HG03354 (cell line): ENCODE results near the gene KAZN.

ENCODE experiments used
- ATAC-seq: cut with Tn5 transposase; IDR thresholded peaks from one replicate; pipeline ENCODE4 v1.9.1; 2021; ENCODE audit warnings: mild to moderate bottlenecking; ENCODE audit not compliant: unreplicated experiment, poor library complexity, severe bottlenecking

KAZN gene

DNA sequence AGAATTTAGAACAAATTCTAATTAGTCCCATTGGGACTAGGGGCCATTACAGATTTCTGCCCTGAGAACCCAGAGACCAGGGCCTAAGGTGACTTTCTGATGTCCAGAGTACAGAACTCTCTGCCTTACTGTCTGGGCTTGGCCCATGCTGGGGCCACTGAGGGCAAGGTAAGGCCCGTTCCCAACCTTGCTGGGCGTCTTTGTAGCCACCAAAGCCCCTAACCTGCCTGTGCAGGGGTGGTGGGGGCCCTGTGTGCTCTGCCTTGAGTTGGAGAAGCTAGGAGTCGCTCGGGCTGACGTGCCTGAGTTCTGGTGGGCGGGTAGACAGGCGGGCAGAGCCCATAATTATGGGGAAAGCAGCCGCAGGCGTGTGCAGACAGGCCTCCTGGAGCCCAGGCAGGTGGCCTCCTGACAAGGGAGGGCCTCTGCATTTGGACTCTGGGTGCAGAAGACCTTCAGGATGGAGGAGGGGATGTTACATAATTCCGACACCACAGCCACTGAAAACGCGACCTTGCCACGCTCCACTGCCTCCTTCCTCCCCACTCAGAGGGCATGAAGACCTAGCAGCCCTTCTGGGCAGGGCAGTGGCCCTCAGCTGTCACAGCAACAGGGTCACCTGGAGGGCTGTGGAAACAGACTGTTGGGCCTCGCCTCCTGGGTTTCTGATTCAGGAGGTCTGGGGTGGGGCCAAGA, 315.1 kb downstream of the KAZN start:
- no peak for ATAC-seq

DNA sequence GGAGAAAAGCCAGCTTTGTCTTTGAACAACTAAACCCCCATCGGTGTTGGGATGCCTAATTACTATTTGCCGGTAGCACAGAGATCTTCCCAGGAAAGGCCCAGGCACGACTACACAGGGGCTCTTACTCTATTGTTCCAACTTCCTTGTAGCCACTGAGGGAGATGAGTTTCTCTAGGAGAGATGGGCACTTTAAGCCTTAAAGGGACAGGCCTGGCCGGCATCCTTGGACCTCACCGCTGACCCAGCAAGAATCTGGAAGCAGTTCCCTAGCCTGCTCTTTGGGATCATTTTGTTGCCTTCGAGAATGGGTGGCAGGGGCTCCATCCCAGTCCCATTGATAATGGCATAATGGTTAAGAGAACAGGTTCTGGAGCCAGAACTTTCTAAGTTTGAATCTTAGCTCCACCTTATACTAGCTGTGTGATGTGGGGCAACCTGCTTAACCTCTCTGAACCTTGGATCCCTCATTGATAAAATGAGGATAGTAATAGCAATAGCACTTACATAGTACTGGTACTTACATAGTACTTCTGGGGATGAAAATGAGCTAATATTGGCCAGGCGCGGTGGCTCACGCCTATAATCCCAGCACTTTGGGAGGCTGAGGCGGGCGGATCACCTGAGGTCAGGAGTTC, 316.0 kb downstream of the KAZN start:
- no peak for ATAC-seq

DNA sequence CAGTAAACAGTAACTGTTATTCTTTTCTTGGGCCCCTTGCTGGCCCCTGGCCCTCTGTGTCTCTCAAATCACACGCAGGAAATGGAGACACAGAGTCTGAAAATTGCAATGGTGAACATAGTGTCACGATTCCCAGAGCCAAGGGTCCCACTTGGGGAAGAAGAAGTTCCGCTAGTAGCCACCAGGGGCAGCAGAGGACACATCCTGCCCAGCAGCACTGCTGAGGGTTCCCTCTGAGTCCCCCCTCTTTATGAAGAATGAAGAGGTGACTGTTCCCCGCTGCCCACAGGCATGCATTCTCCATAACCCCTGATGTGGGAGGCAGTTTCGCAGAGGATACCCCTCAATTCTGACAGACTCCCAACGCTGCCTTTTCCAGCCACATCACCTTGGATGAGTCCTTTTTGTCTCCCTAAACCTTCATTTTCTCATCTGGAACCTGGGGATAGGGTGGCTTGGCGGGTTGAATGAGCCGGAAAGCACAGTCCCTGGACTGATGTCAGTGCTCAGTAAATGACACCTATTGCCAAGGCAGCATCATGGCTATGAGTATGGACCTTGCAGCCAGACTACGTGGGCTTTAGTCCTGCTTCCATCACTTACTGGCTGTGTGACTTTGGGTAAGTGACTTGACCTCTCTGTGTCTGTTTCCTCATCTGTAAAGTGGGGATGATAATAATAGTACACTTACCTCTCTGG, 317.0 kb downstream of the KAZN start:
- ATAC-seq = peak; percentile 51

DNA sequence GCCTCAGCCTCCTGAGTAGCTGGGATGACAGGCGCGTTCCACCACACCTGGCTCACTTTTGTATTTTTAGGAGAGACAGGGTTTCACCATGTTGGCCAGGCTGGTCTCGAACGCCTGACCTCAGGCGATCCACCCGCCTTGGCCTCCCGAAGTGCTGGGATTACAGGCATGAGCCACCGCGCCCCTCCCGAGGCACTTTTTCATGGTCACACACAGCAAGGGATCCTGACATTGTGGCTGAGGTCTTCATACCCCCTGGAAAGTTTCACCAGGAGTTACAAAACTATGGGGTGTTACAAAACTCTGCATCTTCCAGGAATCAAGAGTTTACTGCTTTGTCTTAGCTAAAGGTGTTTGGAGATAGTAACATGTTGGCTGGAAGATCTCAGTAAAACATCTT, 320.8 kb downstream of the KAZN start:
- no peak for ATAC-seq

DNA sequence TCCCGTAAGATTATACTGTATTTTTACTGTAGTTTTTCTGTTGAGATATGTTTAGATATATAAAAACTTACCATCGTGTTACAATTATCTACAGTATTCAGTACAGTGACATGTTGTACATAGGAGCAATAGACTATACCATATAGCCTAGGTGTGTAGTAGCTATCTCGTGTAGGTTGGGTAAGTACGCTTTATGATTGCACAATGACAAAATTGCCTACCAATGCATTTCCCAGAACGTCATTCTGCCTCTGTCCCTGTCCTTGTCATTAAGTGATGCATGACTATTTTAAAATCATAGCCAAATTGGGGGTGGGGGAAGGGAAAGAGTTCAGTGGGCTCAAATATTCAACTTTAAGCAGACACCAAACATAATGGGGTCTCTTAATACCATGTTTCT, 321.3 kb downstream of the KAZN start:
- ATAC-seq = no peak

DNA sequence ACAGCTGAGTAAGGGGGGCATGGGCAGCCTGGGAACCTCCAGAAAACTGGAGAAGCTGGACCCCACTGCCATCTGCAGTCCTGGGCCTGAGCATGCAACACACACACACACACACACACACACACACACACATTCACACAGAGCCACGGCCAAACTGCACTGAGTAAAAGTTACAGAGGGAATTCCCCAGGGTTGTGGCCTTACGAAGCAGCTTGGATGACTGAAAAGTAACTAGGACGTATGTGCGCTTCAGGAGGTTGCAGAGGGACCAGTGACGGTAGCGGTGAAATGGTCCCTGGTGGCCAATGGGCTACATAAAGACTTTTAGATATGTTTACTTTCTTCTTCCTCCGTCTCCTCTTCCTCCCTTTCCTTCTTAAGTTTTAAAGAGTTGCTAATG, 322.6 kb downstream of the KAZN start:
- no peak for ATAC-seq

DNA sequence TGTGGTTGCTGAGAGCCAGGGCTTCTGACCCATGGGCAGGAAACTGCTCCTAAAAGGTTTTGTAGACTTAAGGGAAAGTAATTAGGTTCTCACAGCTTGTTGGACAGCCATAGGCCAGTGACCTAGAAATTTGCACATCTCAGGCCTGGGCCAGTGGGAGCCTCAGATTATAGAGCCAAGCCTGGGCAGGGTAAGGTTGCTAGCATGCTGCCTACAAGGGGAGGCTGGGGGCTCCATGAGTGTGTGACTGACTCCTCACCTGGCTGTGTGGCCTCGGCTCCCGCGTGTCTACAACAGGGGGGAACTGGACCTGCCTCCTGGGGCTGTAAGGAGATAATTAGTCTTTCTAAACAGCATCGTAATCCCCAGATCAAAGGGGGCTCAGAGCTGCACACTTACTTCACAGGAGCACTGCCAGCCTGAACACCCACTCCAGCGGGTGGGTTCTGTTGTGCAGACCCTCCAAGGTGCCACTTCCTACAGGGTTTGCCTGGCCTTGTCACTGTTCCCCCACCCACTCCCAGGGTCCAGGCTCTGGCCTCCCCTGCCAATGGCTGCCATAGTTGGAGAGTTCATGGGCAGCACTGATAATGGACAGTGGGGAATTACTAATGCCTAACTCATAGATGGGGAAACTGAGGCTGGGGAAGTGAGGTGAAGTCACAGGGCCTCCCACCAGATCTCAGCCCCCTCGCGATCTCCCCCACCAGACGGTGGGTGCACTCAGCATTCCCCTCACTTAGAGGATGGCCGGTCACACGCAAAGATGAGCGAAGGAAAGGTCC, 324.6 kb downstream of the KAZN start:
- no peak for ATAC-seq

DNA sequence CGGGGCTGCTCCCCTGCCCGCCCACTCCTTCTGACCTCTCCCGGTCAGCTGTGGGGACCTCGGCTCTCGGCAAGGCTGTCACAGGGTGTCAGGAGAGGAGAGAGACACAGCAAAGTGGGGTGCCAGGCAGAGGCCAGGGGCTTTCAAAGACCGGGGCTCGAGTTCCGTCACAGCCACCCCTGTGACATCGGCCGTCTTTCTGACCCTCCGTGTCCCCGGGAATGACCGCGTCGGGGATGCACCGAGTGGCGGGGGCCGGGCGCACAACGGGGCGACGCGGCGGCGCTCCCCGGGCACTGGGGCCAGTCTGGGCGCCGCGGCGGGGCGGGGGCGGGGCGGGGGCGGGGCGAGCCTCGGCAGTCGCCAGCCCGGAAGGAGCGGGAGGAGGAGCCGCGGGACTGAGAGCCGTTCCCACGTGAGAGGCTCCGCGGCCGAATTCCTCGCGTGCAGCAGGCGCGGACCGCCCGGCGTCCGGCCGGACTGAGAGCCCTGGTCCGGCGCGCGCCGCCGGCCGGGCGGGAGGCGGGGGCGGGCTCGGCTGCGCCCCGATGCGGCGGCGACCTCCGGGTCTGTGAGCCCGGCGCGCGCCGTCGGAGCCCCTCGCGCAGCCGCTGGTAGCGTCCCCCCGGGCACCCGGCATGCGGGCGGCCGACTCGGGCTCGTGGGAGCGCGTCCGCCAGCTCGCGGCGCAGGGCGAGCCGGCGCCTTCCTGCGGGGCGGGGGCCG, 325.4 kb downstream of the KAZN start:
- ATAC-seq = no peak

DNA sequence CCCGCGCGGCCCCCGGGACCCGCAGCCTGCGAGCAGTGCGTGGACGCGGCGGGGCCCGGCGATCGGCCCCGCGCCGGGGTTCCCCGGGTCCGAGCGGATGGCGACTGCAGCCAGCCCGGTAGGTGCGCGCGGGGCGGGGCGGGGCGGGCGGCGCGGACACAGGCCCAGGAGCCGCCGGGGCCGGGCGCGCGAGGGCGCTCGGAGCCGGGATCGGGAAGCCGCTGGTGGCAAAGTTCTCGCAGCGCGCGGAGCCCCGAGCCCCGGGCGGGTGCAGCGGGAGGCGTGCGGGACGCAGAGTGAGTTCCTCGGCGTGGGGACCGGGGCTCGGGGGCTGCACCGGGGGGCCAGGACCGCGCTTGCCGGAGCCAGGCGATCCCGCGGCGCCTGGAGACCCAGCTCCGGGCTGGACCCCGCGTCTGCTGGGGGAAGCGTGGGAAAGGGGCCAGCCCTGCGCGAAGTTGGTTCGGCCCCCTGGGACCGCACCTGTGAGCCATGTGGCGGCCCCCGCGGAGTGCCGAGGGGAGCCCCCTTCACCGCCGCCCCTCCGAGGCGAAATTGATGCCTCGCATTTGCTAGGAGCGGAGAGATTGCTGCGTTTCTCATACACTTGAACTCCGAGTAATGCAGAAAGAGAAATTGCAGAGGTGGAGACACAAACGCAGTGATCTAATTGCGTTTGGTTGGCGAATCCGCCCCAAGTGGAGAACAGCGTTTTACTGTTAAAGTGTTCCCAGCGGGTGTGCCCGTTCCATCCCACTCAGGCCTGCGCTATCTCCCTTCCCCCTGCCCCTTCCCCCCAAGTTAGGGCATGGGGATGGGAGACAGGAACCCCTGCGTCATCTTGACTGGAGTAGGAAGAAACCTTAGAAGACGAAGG, 326.2 kb downstream of the KAZN start:
- ATAC-seq = no peak

DNA sequence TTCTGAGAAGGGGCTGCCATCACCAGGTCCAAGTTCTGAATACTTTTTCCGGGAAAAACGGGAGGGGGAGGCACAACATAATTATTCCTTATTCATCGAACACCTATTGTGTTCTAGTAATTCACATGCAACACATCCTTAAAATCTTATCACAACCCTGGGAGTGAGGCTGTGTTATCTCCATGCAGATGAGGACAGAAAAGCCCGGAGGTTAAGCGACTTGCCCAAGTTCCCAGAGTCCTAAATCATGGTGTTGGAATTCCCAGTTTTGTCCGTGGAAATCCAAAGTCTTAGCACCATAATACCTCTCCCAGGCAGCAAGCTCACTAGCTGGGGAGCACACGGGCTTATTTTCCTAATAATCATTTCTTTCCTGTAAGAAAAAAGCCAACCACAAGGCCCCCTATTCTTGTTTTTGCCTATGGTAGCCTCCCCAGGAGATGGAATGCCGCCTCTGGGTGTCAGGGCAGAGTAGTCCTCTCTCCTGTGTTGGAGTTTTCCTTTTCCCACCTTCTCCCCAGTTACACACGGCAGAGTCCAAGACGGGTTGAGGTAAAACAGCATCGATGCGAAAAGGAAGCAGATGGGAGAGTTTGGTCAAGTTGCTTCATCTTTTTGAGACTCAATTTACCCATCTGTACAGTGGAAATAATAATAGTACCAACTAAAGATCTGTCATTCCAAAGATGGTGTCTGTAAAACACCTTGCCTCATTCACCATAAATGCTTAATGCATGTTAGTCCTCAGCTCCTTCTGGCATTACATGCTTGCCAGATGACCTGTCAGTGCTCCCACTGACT, 327.1 kb downstream of the KAZN start:
- no peak for ATAC-seq

DNA sequence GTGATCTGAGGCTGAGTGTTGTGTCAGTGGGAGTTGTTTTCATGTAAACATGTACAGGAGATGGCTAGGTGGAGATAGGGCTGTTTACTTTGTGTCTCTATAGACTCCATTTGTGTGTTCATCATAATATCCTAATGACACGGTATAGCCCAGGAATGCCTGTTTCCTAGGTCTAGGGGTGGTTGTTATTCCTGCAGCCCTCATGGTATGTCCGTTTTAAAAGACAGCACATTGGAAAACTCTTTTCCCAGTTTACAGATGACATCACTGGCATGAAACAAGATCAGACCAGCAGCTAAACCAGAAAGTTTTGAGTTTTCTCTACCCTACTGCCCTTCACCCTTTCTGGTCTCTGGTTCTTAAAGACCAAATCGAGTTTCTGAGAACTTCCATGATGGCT, 327.7 kb downstream of the KAZN start:
- ATAC-seq = no peak

DNA sequence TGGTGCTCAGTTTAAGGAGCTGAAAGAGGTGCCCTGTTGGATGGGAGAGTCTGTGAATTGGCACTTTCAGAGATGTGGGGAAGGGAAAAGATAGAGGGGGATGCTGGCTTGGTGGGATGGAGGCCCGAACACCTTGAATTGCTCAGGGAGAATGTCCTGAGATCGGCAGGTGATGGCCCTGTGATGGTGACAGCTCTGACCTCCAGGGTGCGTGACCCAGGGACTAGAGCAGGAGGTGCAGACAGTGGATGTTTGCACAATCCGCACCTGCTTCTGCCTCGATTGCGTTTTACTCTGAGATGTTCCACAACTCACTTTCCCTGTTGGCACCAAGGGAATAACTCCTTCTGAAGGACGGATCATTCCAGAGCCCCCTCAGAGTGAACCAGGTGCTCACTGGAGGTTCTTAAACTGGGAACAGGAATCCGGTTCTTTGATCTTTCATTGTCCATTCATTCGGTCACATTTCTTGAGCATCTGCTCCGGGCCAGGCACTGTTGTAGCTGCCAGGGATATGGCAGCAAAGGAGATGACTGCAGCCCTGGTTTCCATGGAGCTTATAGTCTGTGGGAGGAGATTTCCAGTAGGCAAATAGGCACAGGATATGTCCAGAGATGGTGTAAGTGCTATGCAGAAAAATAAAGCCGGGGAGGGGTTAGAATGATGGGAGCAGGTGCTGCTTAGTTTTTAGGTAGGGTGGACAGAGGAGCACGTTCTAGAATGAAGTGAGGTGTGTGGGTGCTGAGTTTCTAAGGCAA, 328.5 kb downstream of the KAZN start:
- no peak for ATAC-seq

DNA sequence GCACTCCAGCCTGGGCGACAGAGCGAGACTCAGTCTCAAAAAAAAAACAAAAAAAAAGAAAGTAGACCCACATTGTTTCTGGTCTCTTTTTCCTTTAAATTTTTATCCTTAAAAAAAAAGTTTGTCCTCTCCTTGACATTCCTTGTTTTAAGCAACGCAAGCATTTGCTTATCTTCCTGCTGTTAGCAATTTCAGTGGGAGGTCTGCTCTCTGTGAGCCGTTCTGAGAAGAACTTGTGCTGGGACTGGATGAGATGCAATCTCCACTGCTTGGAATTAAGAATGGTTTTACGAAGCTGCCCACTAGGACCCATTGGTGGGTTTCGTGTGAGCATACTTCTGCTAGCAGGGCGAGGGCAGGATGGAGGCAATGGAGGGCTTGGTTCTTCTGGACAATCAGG, 329.9 kb downstream of the KAZN start:
- ATAC-seq = no peak

DNA sequence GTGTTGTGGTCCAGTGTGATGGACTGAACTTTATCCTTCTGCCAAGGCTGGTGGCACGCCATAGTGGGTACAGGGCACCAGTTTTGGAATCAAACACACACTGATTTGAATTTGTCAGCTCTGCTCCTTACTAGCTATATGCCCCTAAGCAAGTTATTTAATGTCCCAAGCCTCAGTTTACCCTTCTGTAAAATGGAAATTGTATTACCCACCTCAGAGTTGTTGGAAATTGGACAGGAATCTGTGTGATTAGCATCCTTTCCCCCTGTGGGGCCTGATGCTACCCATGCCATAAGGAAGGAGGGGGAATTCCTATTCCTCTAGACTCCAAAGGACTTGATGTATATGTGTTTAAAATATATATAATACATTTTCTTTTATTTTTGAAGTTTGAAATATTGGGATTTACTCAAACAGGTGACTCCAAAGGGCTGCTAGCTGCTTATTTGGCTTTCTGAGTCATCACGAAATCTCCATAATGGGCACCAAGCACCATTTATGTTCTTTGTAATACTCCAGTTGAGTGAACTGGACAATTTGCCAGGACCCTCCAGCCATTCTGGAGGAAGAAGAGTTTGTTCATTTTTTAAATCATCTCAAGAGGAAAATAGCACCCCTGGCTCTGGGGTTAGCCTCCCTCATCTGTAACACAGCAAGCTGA, 330.5 kb downstream of the KAZN start:
- ATAC-seq = no peak

DNA sequence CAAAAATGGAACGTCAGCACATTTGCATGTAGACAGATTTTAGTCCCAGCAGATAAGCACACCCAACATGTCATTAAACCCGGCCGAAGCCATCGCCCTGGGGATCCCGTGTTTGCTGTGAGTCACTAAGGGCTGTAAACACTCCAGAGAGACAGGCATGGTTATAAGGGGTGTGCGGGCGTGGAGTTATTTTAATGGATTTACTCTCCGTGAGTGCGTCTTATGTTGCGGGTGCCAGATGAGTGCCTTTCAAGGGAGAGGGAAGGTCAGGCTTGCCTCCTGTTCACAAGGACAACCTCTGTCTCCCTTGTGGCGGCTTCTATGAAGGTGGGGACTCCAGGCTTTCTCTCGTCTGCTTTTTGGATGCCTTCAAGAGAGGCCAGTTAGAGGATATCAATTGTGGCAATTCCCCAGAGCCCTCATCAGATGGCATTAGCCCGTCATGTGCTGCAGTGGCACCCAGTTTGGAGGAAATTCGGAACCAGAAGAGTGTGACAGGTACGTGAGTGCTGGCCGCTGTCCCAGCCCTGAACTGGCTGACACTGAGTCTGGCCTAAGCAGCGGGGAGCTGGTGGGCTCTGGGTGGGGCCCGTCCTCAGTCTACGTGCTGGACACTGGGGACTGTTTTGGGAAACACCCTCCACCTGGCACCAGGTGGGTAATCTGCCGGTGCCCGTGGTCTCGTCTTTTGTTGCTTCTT, 331.2 kb downstream of the KAZN start:
- no peak for ATAC-seq

DNA sequence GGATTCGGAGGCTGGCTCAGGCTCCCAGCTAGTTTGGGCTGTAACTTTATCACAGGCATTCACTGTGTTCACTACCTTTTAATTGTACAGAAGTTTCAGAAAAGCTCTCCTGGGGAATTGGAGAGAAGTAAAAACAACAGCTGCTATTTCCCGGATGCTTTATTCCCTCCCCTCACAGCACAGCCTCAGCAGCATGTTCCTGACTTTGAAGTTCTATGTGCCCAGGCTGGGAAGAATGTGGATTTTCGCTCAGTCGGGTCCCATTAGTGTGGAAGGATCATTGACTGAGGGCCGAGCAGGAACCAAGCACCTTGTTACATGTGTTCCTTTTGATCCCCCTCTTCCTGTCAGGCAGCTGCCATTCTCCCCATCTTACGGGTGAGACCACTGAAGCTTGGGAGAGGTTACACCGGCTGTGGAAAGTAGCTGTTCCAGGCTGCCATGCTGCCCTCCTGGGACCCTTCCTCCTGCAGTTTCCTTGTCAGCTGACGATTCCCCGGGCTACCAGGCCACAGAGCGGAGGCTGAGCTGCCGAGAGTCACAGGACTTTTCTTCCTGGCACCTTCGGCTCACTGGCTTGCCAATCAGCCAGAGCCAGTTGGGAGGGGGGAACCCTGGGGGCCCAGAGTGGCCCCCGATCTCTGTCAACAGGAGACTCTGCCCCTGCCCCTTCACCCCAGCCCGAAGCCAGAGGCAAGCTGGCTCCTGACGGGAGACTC, 331.9 kb downstream of the KAZN start:
- ATAC-seq = no peak
